Measurements from ENCODE around the gene H2AZ2.
A peak's percentile ranks its signal among the peaks of the same experiment; 100 is the strongest.
"Not testable (repeated sequence)": the region's sequence is repeated elsewhere in the genome, so short reads cannot be mapped to it uniquely, and the experiment has no call there.

H2AZ2 gene

DNA sequence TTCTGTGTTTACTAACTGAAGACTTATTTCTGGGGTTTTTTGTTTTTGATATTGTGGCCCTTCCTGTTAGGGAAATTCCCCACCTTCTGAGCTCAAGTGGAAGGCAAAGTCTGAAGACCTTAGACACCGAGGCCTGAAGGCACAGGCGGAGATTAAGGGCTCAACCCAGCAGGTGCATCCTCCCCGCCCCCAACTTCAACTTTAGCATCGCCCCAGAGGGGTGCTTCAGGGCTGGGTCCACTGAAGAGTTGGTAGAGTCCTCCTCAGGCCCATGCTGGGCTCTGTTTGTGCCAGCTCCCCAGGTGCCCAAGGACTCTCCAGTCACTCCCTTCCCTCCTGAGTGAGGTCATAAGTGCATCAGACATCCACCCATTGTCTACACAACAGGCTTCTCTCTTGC lies 60.8 kb downstream of the H2AZ2 start:
- H4K20me1 ChIP-seq (ENCODE audit: insufficient read depth, low read length): no peaks in the 10 kb centered on the region
- H3K4me2 ChIP-seq (ENCODE audit: low read depth, low read length): peak overlapping the region; percentile 15; the same call in 1 of the 2 replicates
- H3K36me3 ChIP-seq (replicated peaks; ENCODE audit: insufficient read depth, low read length): no peaks in the 10 kb centered on the region
- peaks cover 21% of the 10 kb centered on the region for H3K4me1 ChIP-seq (ENCODE audit: low read length)
- H2AFZ ChIP-seq (ENCODE audit: low read length): 0 out of 2 replicates have a peak overlapping the region, but pooled peaks have one; percentile 14
- no peaks in the 10 kb centered on the region for H3K9me3 ChIP-seq (replicated peaks; ENCODE audit: insufficient read depth, low read length)
- H3K27ac ChIP-seq (ENCODE audit: low read length): peak overlapping the region; percentile 13; the same call in 1 of the 2 replicates
- no peak overlapping the region for H3K9ac ChIP-seq (ENCODE audit: low read length)
- TF ChIP-seq, protein P1, sequence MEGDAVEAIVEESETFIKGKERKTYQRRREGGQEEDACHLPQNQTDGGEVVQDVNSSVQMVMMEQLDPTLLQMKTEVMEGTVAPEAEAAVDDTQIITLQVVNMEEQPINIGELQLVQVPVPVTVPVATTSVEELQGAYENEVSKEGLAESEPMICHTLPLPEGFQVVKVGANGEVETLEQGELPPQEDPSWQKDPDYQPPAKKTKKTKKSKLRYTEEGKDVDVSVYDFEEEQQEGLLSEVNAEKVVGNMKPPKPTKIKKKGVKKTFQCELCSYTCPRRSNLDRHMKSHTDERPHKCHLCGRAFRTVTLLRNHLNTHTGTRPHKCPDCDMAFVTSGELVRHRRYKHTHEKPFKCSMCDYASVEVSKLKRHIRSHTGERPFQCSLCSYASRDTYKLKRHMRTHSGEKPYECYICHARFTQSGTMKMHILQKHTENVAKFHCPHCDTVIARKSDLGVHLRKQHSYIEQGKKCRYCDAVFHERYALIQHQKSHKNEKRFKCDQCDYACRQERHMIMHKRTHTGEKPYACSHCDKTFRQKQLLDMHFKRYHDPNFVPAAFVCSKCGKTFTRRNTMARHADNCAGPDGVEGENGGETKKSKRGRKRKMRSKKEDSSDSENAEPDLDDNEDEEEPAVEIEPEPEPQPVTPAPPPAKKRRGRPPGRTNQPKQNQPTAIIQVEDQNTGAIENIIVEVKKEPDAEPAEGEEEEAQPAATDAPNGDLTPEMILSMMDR (IDR thresholded peaks at IDR 0.05; ENCODE audit: low read length): no peak
- TF ChIP-seq EZH2phosphoT487 (IDR thresholded peaks at IDR 0.05; ENCODE audit: low read length) (no peak), EZH2 (optimal IDR thresholded peaks at IDR 0.05; ENCODE audit: low read depth, low read length) (no peak)
- H3K27me3 ChIP-seq (replicated peaks; ENCODE audit: insufficient read depth, low read length): no peaks in the 10 kb centered on the region
- no peaks in the 10 kb centered on the region for H3K79me2 ChIP-seq (ENCODE audit: low read length)
- DNase-seq: peak; percentile 85
- H3K4me3 ChIP-seq (ENCODE audit: low read length): no peak overlapping the region
- no peaks in the 10 kb centered on the region for H3K9me2 ChIP-seq (replicated peaks; ENCODE audit: insufficient read depth, low read length)
- peaks cover 25% of the 10 kb centered on the region for H3F3A ChIP-seq (ENCODE audit: insufficient read depth, low read length)

DNA sequence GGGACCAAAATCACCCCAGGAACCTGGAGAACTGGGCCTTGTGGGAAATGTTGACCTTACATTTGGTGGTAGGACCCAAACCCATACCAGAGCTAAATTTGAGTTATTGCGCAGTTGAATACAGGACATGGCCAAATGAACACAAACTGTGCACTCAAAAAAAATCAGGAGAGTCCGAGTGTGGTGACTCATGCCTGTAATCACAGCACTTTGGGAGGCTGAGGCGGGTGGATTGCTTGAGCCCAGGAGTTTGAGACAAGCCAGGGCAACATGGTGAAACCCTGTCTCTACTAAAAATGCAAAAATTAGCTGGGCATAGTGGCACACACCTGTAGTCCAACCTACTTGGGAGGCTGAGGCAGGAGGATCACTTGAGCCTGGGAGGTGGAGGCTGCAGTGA lies 62.7 kb downstream of the H2AZ2 start:
- not testable (repeated sequence) for H3K4me2 ChIP-seq (ENCODE audit: low read depth, low read length); H3F3A ChIP-seq (ENCODE audit: insufficient read depth, low read length); H3K36me3 ChIP-seq (replicated peaks; ENCODE audit: insufficient read depth, low read length); H3K79me2 ChIP-seq (ENCODE audit: low read length); H2AFZ ChIP-seq (ENCODE audit: low read length); H3K9me3 ChIP-seq (replicated peaks; ENCODE audit: insufficient read depth, low read length); H3K27ac ChIP-seq (ENCODE audit: low read length); H3K4me3 ChIP-seq (ENCODE audit: low read length); H3K4me1 ChIP-seq (ENCODE audit: low read length); H3K9ac ChIP-seq (ENCODE audit: low read length); H3K9me2 ChIP-seq (replicated peaks; ENCODE audit: insufficient read depth, low read length); DNase-seq; H3K27me3 ChIP-seq (replicated peaks; ENCODE audit: insufficient read depth, low read length); H4K20me1 ChIP-seq (ENCODE audit: insufficient read depth, low read length)

DNA sequence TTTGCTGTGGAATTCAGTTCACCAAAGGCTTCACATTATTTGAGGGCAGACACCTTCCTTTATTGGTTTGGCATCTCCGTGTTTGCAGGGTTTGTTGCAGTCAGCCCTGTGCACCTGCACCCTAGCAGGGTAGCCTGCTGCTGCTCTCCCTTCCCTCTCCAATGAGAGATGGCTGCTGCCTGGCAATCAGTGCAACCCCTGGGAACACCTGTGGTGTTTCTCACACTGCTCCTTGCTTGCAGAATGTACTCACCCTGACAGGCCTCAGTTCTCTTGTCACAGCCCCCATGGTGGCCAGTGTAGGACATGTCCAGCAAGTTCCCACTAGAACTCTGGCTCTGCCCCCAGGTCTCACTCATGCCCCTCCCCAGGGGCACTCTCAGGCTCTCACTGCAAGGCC lies 63.5 kb downstream of the H2AZ2 start:
- H3F3A ChIP-seq (ENCODE audit: insufficient read depth, low read length): 0 out of 2 replicates have a peak, but pooled peaks cover 8% of the 10 kb centered on the region
- no peak overlapping the region for H3K9ac ChIP-seq (ENCODE audit: low read length)
- no peaks in the 10 kb centered on the region for H3K9me3 ChIP-seq (replicated peaks; ENCODE audit: insufficient read depth, low read length)
- H3K27ac ChIP-seq (ENCODE audit: low read length): no peak overlapping the region
- TF ChIP-seq EZH2phosphoT487 (IDR thresholded peaks at IDR 0.05; ENCODE audit: low read length): no peak
- TF ChIP-seq, protein P1 (IDR thresholded peaks at IDR 0.05; ENCODE audit: low read length): no peak
- TF ChIP-seq EZH2 (optimal IDR thresholded peaks at IDR 0.05; ENCODE audit: low read depth, low read length): no peak
- H3K4me1 ChIP-seq (ENCODE audit: low read length): peaks cover 5% of the 10 kb centered on the region; the same call in 1 of the 2 replicates
- H3K9me2 ChIP-seq (replicated peaks; ENCODE audit: insufficient read depth, low read length): no peaks in the 10 kb centered on the region
- no peak overlapping the region for H3K4me2 ChIP-seq (ENCODE audit: low read depth, low read length)
- H3K36me3 ChIP-seq (replicated peaks; ENCODE audit: insufficient read depth, low read length): no peaks in the 10 kb centered on the region
- no peaks in the 10 kb centered on the region for H3K27me3 ChIP-seq (replicated peaks; ENCODE audit: insufficient read depth, low read length)
- no peak overlapping the region for H3K4me3 ChIP-seq (ENCODE audit: low read length)
- H3K79me2 ChIP-seq (ENCODE audit: low read length): no peaks in the 10 kb centered on the region
- no peaks in the 10 kb centered on the region for H4K20me1 ChIP-seq (ENCODE audit: insufficient read depth, low read length)
- DNase-seq: no peak
- no peak overlapping the region for H2AFZ ChIP-seq (ENCODE audit: low read length)

DNA sequence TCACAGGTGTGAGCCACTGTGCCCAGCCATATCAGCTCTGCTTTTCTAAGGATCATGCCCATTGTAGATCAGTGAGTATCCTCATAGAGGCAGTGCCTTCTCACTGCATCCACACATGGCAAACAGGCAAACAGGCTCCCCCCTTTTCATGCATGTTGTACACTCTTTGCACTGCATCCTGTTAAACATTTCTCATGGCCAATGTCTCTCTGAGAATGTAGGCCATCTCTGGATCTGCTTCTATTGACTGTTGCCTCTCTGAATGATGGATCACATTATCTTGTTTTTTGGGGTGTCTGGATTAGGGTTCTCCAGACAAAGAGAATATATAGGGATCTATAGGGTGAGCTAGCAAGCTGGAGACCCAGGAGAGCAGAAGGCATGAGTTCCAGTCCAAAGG lies 64.5 kb downstream of the H2AZ2 start:
- H3K9ac ChIP-seq (ENCODE audit: low read length): no peak overlapping the region
- H3K79me2 ChIP-seq (ENCODE audit: low read length): no peaks in the 10 kb centered on the region
- H3K9me3 ChIP-seq (replicated peaks; ENCODE audit: insufficient read depth, low read length): no peaks in the 10 kb centered on the region
- H3K36me3 ChIP-seq (replicated peaks; ENCODE audit: insufficient read depth, low read length): no peaks in the 10 kb centered on the region
- TF ChIP-seq, protein P1 (IDR thresholded peaks at IDR 0.05; ENCODE audit: low read length): no peak
- no peak for TF ChIP-seq EZH2phosphoT487 (IDR thresholded peaks at IDR 0.05; ENCODE audit: low read length)
- no peak for TF ChIP-seq EZH2 (optimal IDR thresholded peaks at IDR 0.05; ENCODE audit: low read depth, low read length)
- H3K9me2 ChIP-seq (replicated peaks; ENCODE audit: insufficient read depth, low read length): no peaks in the 10 kb centered on the region
- H3K4me1 ChIP-seq (ENCODE audit: low read length): peaks cover 5% of the 10 kb centered on the region; the same call in 1 of the 2 replicates
- H3K4me2 ChIP-seq (ENCODE audit: low read depth, low read length): no peak overlapping the region
- H3F3A ChIP-seq (ENCODE audit: insufficient read depth, low read length): 0 out of 2 replicates have a peak, but pooled peaks cover 8% of the 10 kb centered on the region
- H3K27me3 ChIP-seq (replicated peaks; ENCODE audit: insufficient read depth, low read length): no peaks in the 10 kb centered on the region
- no peaks in the 10 kb centered on the region for H4K20me1 ChIP-seq (ENCODE audit: insufficient read depth, low read length)
- H3K27ac ChIP-seq (ENCODE audit: low read length): no peak overlapping the region
- no peak for DNase-seq
- no peak overlapping the region for H3K4me3 ChIP-seq (ENCODE audit: low read length)
- no peak overlapping the region for H2AFZ ChIP-seq (ENCODE audit: low read length)
